Type B pancreatic cell (in vitro differentiated cells): ENCODE measurements around the gene RAB3B. TPM values are rescaled to one million over a fixed set of nuclear protein-coding genes. Genes with fewer than 3 reads are reported as not detected.

Experiments
- DNase-seq: peaks from one replicate; pipeline ENCODE4 v3.0.0; 2021; ENCODE audit warnings: mixed read lengths; ENCODE audit not compliant: unreplicated experiment; ENCODE audit errors: extremely low spot score
- H3K27ac Mint-ChIP-seq: 2 replicates; pipeline ENCODE4 v1.8.0; 2021; ENCODE audit warnings: mild to moderate bottlenecking, mixed read lengths
- H3K27me3 Mint-ChIP-seq: 2 replicates; pipeline ENCODE4 v1.8.0; 2021; ENCODE audit warnings: mixed read lengths
- H3K36me3 Mint-ChIP-seq: 2 replicates; pipeline ENCODE4 v1.8.0; 2021; ENCODE audit warnings: mixed read lengths
- H3K4me1 Mint-ChIP-seq: one replicate; pipeline ENCODE4 v1.8.0; 2021; ENCODE audit warnings: mixed read lengths; ENCODE audit not compliant: unreplicated experiment
- H3K4me3 Mint-ChIP-seq: 2 replicates; pipeline ENCODE4 v1.8.0; 2021; ENCODE audit warnings: mild to moderate bottlenecking, mixed read lengths
- H3K9me3 Mint-ChIP-seq: 2 replicates; pipeline ENCODE4 v1.8.0; 2021; ENCODE audit warnings: mixed read lengths
- CTCF ChIP-seq: fragments of 200-600 bp; sonication (generic); conservative IDR thresholded peaks from 2 replicates; pipeline ENCODE4 v1.5.0; 2021; ENCODE audit warnings: antibody characterized with exemption, mild to moderate bottlenecking
- total RNA-seq: library from RNA; stranded (reverse); gene quantifications from 2 replicates; pipeline ENCODE4 v1.2.1, GENCODE V29; 2021; ENCODE audit warnings: low replicate concordance

Gene RAB3B
- total RNA-seq, 1 donor from 2014 or later: 16.9 TPM

- H3K27me3 Mint-ChIP-seq: no peaks in the 10 kb centered on the region
- no peaks in the 10 kb centered on the region for H3K9me3 Mint-ChIP-seq
These were observed 127.1 kb downstream of the RAB3B start for GRCh38 chr1:51863384-51863783.

GRCh38 chr1:51861669-51862068 lies 128.8 kb downstream of the RAB3B start:
- Mint-ChIP-seq H3K27me3 (no peaks in the 10 kb centered on the region), H3K4me3 (no peak overlapping the region), H3K36me3 (no peaks in the 10 kb centered on the region), H3K27ac (no peak overlapping the region), H3K4me1 (no peaks in the 10 kb centered on the region), H3K9me3 (no peaks in the 10 kb centered on the region)
- no peak for TF ChIP-seq CTCF
- no peak for DNase-seq

More at GRCh38 chr1:51863384-51863783, 127.1 kb downstream of the RAB3B start:
- Mint-ChIP-seq H3K36me3 (peaks cover 4% of the 10 kb centered on the region), H3K27ac (no peak overlapping the region), H3K4me1 (peaks cover 7% of the 10 kb centered on the region), H3K4me3 (no peak overlapping the region)
- TF ChIP-seq CTCF: no peak
- no peak for DNase-seq

DNA sequence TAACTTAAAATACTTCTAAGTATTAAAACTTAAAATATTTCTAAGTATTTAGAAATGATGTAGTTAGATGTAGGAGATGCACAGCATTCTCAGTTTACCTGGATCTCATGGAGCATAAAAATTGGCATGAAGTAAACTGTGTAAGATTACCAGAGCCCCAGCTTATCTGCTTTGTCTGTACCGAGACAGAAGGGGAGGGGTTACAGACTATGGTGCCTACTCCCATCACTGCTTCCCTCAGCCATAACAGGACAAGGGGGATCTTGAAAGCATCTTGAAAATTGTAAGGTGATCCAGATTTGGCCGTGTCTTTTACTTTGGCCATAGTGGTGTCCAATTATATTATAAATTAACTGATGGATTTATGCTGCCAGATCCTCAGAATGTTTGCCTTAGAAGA lies 130.8 kb downstream of the RAB3B start:
- Mint-ChIP-seq H3K27me3 (no peaks in the 10 kb centered on the region), H3K9me3 (no peaks in the 10 kb centered on the region), H3K4me3 (no peak overlapping the region), H3K36me3 (peaks cover 11% of the 10 kb centered on the region), H3K4me1 (no peaks in the 10 kb centered on the region), H3K27ac (no peak overlapping the region)
- no peak for DNase-seq
- TF ChIP-seq CTCF: no peak

DNA sequence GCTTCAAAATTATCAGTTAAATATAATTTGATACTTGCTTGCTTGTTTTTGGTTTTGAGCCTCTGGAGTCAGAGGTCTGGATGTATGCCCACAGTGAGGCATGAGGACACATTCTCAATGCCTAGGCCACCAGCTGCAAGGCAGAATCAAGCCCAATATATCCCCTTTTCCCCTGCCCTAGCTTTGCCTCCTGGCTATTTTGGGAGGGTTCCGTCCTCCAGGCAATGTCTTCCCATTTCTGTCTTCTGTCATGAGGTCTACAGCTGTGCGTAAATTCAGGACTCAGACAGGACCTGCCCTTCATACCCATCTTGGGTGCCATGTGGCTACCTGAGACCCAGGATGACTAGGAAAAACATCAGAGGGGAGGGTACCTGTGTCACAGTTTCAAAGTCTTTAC lies 131.2 kb downstream of the RAB3B start:
- Mint-ChIP-seq H3K27ac (no peak overlapping the region), H3K4me1 (no peaks in the 10 kb centered on the region), H3K27me3 (no peaks in the 10 kb centered on the region), H3K4me3 (no peak overlapping the region), H3K36me3 (peaks cover 11% of the 10 kb centered on the region), H3K9me3 (no peaks in the 10 kb centered on the region)
- TF ChIP-seq CTCF: no peak
- DNase-seq: no peak

DNA sequence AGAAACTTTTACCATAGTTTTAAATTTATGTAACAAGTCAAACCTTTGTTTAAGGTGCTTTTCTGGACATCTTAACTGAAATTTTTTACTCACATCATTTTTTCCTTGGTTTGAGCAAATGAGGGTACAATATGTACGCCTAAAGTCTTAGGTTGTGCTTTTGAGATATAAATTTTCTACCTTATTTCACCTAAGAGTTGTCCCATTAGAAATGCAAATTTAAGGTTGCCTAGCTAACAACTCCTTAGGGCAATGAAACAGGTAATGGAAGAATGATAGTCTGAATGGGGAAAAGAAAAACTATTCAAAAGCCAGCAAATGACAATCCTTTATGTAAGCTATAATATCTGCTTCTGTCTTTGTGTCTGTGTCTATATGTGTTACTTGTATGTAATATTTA lies 131.6 kb downstream of the RAB3B start:
- no peak for DNase-seq
- Mint-ChIP-seq H3K4me3 (no peak overlapping the region), H3K4me1 (no peaks in the 10 kb centered on the region), H3K9me3 (no peaks in the 10 kb centered on the region), H3K27me3 (no peaks in the 10 kb centered on the region), H3K27ac (no peak overlapping the region), H3K36me3 (peaks cover 11% of the 10 kb centered on the region)
- no peak for TF ChIP-seq CTCF

Other genes starting within 250 kb of the RAB3B start
- 105 and 134 TPM in 2 replicates for gene NRDC, start 112.0 kb downstream of the RAB3B start, total RNA-seq
- 9.6 and 9.9 TPM in 2 replicates for gene KTI12, start 43.1 kb upstream of the RAB3B start, total RNA-seq
- 48.3 and 61.3 TPM in 2 replicates for gene TXNDC12, start 64.5 kb upstream of the RAB3B start, total RNA-seq
- gene BTF3L4, start 65.6 kb upstream of the RAB3B start, total RNA-seq: 73.4 and 75.4 TPM in 2 replicates
- 25.8 and 30.6 TPM in 2 replicates for gene ZFYVE9, start 151.4 kb upstream of the RAB3B start, total RNA-seq